Activated CD4-positive, alpha-beta T cell treated with anti-CD3 and anti-CD28 coated beads, Interleukin-2, Interleukin-6, amounts not matched to agents 100 ng/mL and 50 ng/mL, durations not matched to agents 16 hours and 8 hours (primary cell): ENCODE results near the gene PARD6B.
"Not testable (repeated sequence)": the region's sequence is repeated elsewhere in the genome, so short reads cannot be mapped to it uniquely, and the experiment has no call there.

Source experiments
- DNase-seq: peaks from one replicate; pipeline ENCODE4 v3.0.0-alpha.2; 2020

The PARD6B gene

GRCh38 chr20:50800986-50801746 is 69.8 kb downstream of the PARD6B start:
- not testable (repeated sequence) for DNase-seq

GRCh38 chr20:50801747-50802125 is 70.4 kb downstream of the PARD6B start:
- DNase-seq: no peak

- no peak for DNase-seq
Measured at GRCh38 chr20:50802289-50802688, 70.9 kb downstream of the PARD6B start.

GRCh38 chr20:50804437-50805348 is 73.3 kb downstream of the PARD6B start:
- peak; percentile 18 for DNase-seq

GRCh38 chr20:50805349-50805684 is 73.9 kb downstream of the PARD6B start:
- DNase-seq: no peak

GRCh38 chr20:50806126-50806768 is 74.9 kb downstream of the PARD6B start:
- DNase-seq: no peak
